GM12874 (cell line): ENCODE results near the gene CC2D2A.

Experiments used
- CTCF ChIP-seq: IDR thresholded peaks from 2 replicates; pipeline ENCODE4 v1.5.1; 2011; ENCODE audit warnings: low read depth, mild to moderate bottlenecking, control low read depth, low read length, moderate library complexity; ENCODE audit not compliant: insufficient read depth

Gene CC2D2A

DNA sequence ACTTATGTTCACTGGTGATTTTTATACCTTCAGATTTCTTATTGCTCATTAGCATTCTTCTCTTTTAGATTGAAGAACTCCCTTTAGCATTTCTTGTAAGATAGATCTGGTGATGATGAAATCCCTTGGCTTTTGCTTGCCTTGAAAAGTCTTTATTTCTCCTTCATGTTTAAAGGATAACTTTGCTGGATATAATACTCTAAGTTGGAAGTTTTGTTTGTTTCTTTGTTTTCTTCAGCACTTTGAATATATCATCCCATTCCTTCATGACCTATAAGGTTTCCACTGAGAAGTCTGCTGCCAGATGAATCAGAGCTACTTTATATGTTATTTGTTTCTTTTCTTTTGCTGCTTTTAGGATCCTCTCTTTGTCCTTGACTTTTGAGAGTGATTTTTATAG lies 18.5 kb downstream of the CC2D2A start:
- TF ChIP-seq CTCF, result no peak

DNA sequence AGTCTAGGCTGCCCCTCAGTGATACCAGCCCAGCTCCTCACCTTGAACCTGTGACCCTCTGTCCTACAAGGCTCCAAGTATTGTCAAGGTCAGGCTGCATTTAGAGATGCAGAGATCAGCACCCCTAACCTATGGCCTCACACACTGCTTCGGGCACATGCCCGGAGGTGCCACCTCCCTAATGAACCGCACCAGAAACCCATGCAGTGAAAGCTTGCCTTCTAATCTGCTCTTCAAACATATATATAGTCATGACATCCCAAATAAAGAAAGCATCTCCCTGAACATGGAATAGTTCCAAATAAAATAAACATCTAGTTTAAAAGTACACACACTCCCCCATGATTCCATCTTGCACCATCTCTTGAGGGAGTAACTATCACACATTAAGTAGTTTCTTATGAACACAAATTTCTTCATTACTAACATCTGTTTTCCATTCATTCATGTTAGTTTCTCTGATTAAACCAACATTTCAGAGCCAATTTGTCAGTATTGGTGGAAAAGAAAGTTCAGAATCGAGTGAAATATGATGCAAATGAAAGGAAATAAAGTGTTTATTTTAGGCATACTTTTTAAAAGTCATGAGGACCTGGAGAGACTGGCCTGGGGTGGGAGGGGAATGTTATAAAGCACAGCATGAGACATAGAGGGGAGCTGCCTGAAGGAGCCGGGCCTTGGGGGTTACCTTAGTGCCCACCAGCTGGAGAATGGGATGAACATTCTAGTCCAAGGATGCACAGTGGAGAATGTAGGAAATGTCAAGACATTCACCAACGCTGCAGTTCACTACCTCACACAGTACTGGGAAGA lies 19.2 kb downstream of the CC2D2A start:
- no peak for TF ChIP-seq CTCF

- no peak for TF ChIP-seq CTCF
These were observed 19.9 kb downstream of the CC2D2A start for GRCh38 chr4:15489551-15489950.

- TF ChIP-seq CTCF, result no peak
These were observed 23.7 kb downstream of the CC2D2A start for GRCh38 chr4:15493411-15493810.

GRCh38 chr4:15495621-15496020 lies 25.9 kb downstream of the CC2D2A start:
- TF ChIP-seq CTCF, result no peak

- TF ChIP-seq CTCF, result no peak
These were observed 28.7 kb downstream of the CC2D2A start for GRCh38 chr4:15498356-15498755.

DNA sequence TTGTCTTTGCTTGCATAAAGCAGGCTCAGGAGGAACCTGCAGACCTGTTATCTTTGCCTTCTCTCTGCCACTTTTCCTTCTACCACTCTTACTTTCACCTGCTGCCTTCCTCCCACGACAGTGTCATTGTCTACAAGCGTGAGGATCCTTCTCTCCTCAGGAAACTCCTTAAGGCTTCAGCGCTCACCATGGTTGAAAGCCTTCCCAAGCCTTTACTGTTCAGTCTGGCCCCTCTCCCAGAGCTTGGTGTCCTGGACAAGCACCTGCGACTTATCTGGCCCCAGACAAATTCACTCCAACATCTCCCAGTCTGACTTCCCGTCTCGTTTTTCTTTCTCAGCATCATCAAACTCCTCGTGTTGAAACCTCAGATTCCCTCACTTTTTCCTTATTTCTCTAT lies 31.0 kb downstream of the CC2D2A start:
- no peak for TF ChIP-seq CTCF
